ENCODE measurements around the gene NCKAP1. TPM values are rescaled to one million over a fixed set of nuclear protein-coding genes. Genes with fewer than 3 reads are reported as not detected.

Gene NCKAP1
- total and polyA plus RNA-seq, 2 of the 4 experiments (the other 2 are of a cell fraction), result 91.1 to 160 TPM

GRCh38 chr2:182890773-182891378 is 147.4 kb downstream of the NCKAP1 start:
- no peaks in the 10 kb centered on the region for H3K27me3 ChIP-seq (ENCODE audit: control insufficient read depth, insufficient read depth, low read length)
- H2BK120ac ChIP-seq (ENCODE audit: low read depth, low read length), result no peak overlapping the region
- H3K56ac ChIP-seq (ENCODE audit: extremely low read depth, insufficient read depth, low read length), result no peak overlapping the region
- H3K4me1 ChIP-seq (ENCODE audit: control insufficient read depth, insufficient read depth, low read length), result peaks cover 2% of the 10 kb centered on the region
- BruUV-seq (replicated peaks), result no TSS peak
- H3K79me1 ChIP-seq (ENCODE audit: low read depth in 1 of 2, low read length in 2 of 2), result no peaks in the 10 kb centered on the region
- no peak for TF ChIP-seq RFX5 (IDR thresholded peaks at IDR 0.05; ENCODE audit: low read depth, low read length)
- TF ChIP-seq MAZ (IDR thresholded peaks at IDR 0.05; ENCODE audit: borderline replicate concordance, low read depth, low read length), result no peak
- TF ChIP-seq SMC3 (IDR thresholded peaks at IDR 0.05; ENCODE audit: low read depth, low read length), result no peak
- TF ChIP-seq MXI1 (IDR thresholded peaks at IDR 0.05; ENCODE audit: borderline replicate concordance, low read depth, low read length), result no peak
- TF ChIP-seq MAFK (IDR thresholded peaks at IDR 0.05; ENCODE audit: low read depth, low read length), result no peak
- TF ChIP-seq FOS (IDR thresholded peaks at IDR 0.05; ENCODE audit: low read depth, low read length), result no peak
- no peak for TF ChIP-seq POLR2A (IDR thresholded peaks at IDR 0.05; ENCODE audit: low read depth, low read length)
- no peak for TF ChIP-seq USF2 (IDR thresholded peaks at IDR 0.05; ENCODE audit: low read depth, low read length)
- TF ChIP-seq CEBPB (IDR thresholded peaks at IDR 0.05; ENCODE audit: low read depth, low read length), result no peak
- in situ Hi-C loops (cut with MboI; ENCODE audit: low sequenced_read_pairs) (no loop called here), intact Hi-C loops (cut with micrococcal nuclease) (no loop called here), dilution Hi-C loops (cut with HindIII; ENCODE audit: low sequenced_read_pairs, unreplicated experiment) (no loop called here)
- H2BK20ac ChIP-seq (ENCODE audit: low read depth, low read length), result no peak overlapping the region
- no peak overlapping the region for H2AK9ac ChIP-seq (replicated peaks; ENCODE audit: low read depth, low read length, poor library complexity)
- no peak overlapping the region for H2BK5ac ChIP-seq (ENCODE audit: low read depth, low read length, poor library complexity, severe bottlenecking)
- no peak overlapping the region for H3K9ac ChIP-seq (ENCODE audit: low read depth, low read length)
- no peak overlapping the region for H4K91ac ChIP-seq (ENCODE audit: insufficient read depth, low read depth, low read length)
- POLR2A ChIA-PET (ENCODE audit: unreplicated experiment), result no interaction called here
- H3K4ac ChIP-seq (ENCODE audit: low read depth, low read length), result no peak overlapping the region
- H3K4me3 ChIP-seq (ENCODE audit: insufficient read depth, low read depth, low read length), result no peak overlapping the region
- no peak overlapping the region for H3K14ac ChIP-seq (replicated peaks; ENCODE audit: low read depth, low read length)
- H3K27ac ChIP-seq (ENCODE audit: insufficient read depth, low read length), result no peak overlapping the region
- no peak for DNase-seq
- H4K20me1 ChIP-seq (ENCODE audit: insufficient read depth, low read length), result no peaks in the 10 kb centered on the region
- no peak overlapping the region for H2BK15ac ChIP-seq (ENCODE audit: low read depth, low read length)
- H3K23ac ChIP-seq (ENCODE audit: low read depth, low read length), result no peak overlapping the region
- CTCF ChIA-PET, result interaction anchor here (1.5 kb wide), 1 partner anchor 8 kb away, joined by 3 read pairs; no protein-coding TSS in a partner anchor
- no peak overlapping the region for H4K8ac ChIP-seq (ENCODE audit: low read depth in 2 of 2, low read length in 2 of 2)
- no peak overlapping the region for H4K5ac ChIP-seq (ENCODE audit: low read depth, low read length)
- no peak for ATAC-seq (ENCODE audit: low read depth)
- H3K4me2 ChIP-seq (ENCODE audit: low read depth, low read length), result no peak overlapping the region; the same call in 1 of the 2 replicates
- H2AFZ ChIP-seq (replicated peaks; ENCODE audit: low read length, poor library complexity), result no peak overlapping the region
- no peaks in the 10 kb centered on the region for H3K9me1 ChIP-seq (ENCODE audit: insufficient read depth, low read length)
- no CpG with 5 or more reads among the region's 3 CpGs for WGBS, 2 experiments (ENCODE audit: extremely low coverage in 2 of 2, insufficient read length in 1 of 2)
- H3K36me3 ChIP-seq (ENCODE audit: control insufficient read depth, insufficient read depth, low read length), result no peaks in the 10 kb centered on the region
- H3K18ac ChIP-seq (ENCODE audit: low read depth, low read length), result no peak overlapping the region
- no peak overlapping the region for H2AK5ac ChIP-seq (ENCODE audit: low read depth, low read length)
- H3K9me3 ChIP-seq (ENCODE audit: control insufficient read depth, insufficient read depth, low read length), result no peaks in the 10 kb centered on the region
